ENCODE results near the gene ALOXE3. TPM values are rescaled to one million over a fixed set of nuclear protein-coding genes. Genes with fewer than 3 reads are reported as not detected.

The ALOXE3 gene
- total and polyA plus RNA-seq, 4 donors = 0.12 to 0.68 (median 0.28) TPM; not detected in 1

GRCh38 chr17:8149419-8150193, 31.3 kb upstream of the ALOXE3 start:
- no peak overlapping the region for H3K9ac ChIP-seq (ENCODE audit: insufficient read depth in 1 of 2, low read length in 2 of 2)
- DNase-seq = no peak

GRCh38 chr17:8148560-8148959, 30.2 kb upstream of the ALOXE3 start:
- no peak overlapping the region for H3K4me3 ChIP-seq
- ATAC-seq (ENCODE audit: insufficient read depth, low FRiP score) = no peak
- no peaks in the 10 kb centered on the region for H3K27me3 ChIP-seq (ENCODE audit: control insufficient read depth in 3 of 3, insufficient read depth in 3 of 3, low read length in 2 of 3)
- no peak for TF ChIP-seq CTCF (IDR thresholded peaks at IDR 0.05; ENCODE audit: control extremely low read depth, extremely low read depth)
- DNase-seq = no peak
- 92 to 93% methylated on average over 13 of the region's 13 CpGs for WGBS, 2 donors
- H3K27ac ChIP-seq (ENCODE audit: low read depth in 1 of 2, low read length in 1 of 2) = no peak overlapping the region
- H3K4me1 ChIP-seq (ENCODE audit: control insufficient read depth in 5 of 5, insufficient read depth in 5 of 5, low read length in 5 of 5) = peaks cover 5 to 31% (median 13%) of the 10 kb centered on the region in 5 donors
- H3K9me3 ChIP-seq (ENCODE audit: control insufficient read depth in 4 of 4, insufficient read depth in 3 of 4, low read length in 3 of 4) = no peaks in the 10 kb centered on the region
- peaks cover 39 to 67% (median 50%) of the 10 kb centered on the region in 4 donors for H3K36me3 ChIP-seq (ENCODE audit: control insufficient read depth in 4 of 4, insufficient read depth in 4 of 4, low read length in 4 of 4)
- no peak overlapping the region for H3K9ac ChIP-seq (ENCODE audit: insufficient read depth in 1 of 2, low read length in 2 of 2)

More at GRCh38 chr17:8149419-8150193, 31.3 kb upstream of the ALOXE3 start:
- H3K4me1 ChIP-seq (ENCODE audit: control insufficient read depth in 5 of 5, insufficient read depth in 5 of 5, low read length in 5 of 5) = peaks cover 5 to 39% (median 19%) of the 10 kb centered on the region in 5 donors
- H3K4me3 ChIP-seq = no peak overlapping the region
- no peak for TF ChIP-seq CTCF (IDR thresholded peaks at IDR 0.05; ENCODE audit: control extremely low read depth, extremely low read depth)
- no peaks in the 10 kb centered on the region for H3K27me3 ChIP-seq (ENCODE audit: control insufficient read depth in 3 of 3, insufficient read depth in 3 of 3, low read length in 2 of 3)
- peaks cover 32 to 57% (median 42%) of the 10 kb centered on the region in 4 donors for H3K36me3 ChIP-seq (ENCODE audit: control insufficient read depth in 4 of 4, insufficient read depth in 4 of 4, low read length in 4 of 4)
- no peak overlapping the region for H3K27ac ChIP-seq (ENCODE audit: low read depth in 1 of 2, low read length in 1 of 2)
- WGBS, 2 donors = 94 to 97% methylated on average over 27 to 29 of the region's 29 CpGs
- ATAC-seq (ENCODE audit: insufficient read depth, low FRiP score) = no peak
- H3K9me3 ChIP-seq (ENCODE audit: control insufficient read depth in 4 of 4, insufficient read depth in 3 of 4, low read length in 3 of 4) = no peaks in the 10 kb centered on the region

- Histone ChIP-seq H3K4me3 (no peak overlapping the region), H3K4me1 (ENCODE audit: control insufficient read depth in 5 of 5, insufficient read depth in 5 of 5, low read length in 5 of 5) (peaks cover 2 to 25% (median 9%) of the 10 kb centered on the region in 5 donors), H3K27me3 (ENCODE audit: control insufficient read depth in 3 of 3, insufficient read depth in 3 of 3, low read length in 2 of 3) (no peaks in the 10 kb centered on the region), H3K27ac (ENCODE audit: low read depth in 1 of 2, low read length in 1 of 2) (no peak overlapping the region), H3K9me3 (ENCODE audit: control insufficient read depth in 4 of 4, insufficient read depth in 3 of 4, low read length in 3 of 4) (no peaks in the 10 kb centered on the region), H3K36me3 (ENCODE audit: control insufficient read depth in 4 of 4, insufficient read depth in 4 of 4, low read length in 4 of 4) (peaks cover 39 to 71% (median 52%) of the 10 kb centered on the region in 4 donors), H3K9ac (ENCODE audit: insufficient read depth in 1 of 2, low read length in 2 of 2) (no peak overlapping the region)
- DNase-seq (no peak), ATAC-seq (ENCODE audit: insufficient read depth, low FRiP score) (no peak)
- no peak for TF ChIP-seq CTCF (IDR thresholded peaks at IDR 0.05; ENCODE audit: control extremely low read depth, extremely low read depth)
- 93 to 95% methylated on average over 13 of the region's 13 CpGs for WGBS, 2 donors
Measured at GRCh38 chr17:8147805-8148404, 29.6 kb upstream of the ALOXE3 start.

Data from lung (tissue), 12 donors.